ENCODE data around the gene SMTN. TPM values are rescaled to one million over a fixed set of nuclear protein-coding genes. Genes with fewer than 3 reads are reported as not detected.
A peak's percentile ranks its signal among the peaks of the same experiment; 100 is the strongest.

SMTN gene
- total RNA-seq (ENCODE audit: unreplicated experiment) = 13.3 TPM
- long read RNA-seq, partial matches to known transcripts = 1 of 4 reads
- long read RNA-seq, other reads (novel, unspliced or antisense) = 0 of 4 reads

DNA sequence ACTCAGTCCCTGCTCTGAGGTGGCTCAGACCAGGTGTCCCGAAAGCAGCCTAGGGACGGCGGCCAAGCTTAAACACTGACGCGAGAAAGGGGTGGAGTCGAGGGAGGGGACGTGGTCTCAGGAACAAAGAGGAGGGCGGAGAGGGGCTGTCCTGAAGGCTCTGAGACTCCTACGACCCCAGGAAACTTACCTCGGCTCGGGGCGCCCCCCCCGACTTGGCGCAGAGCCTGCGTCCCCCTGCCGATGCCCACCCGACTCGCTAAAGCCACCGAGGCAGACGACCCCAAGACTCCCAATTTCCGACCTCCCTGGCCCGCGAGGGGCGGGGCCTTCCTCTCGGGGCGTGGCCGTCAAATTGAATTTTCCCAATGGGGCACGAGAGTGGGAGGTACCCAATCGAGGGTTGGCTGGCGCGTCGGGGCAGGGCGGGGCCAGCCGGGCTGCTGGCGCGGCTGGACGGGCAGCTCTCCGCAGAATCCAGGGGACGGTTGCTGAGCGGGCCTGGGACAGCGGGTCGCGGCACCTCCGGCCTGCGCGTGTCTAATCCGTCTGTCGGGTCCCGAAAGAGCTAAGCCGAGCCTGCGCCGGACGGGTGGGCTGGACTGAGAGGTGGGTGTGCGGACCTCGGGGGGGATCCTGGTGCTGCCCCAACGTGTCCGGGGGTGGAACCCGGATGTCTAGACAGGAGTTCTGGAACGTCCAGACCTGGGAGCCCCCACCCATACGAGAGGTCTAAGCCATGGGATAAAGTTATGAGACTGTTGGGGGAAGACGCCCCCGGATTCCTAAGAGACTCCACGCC is at the start of gene SMTN:
Gene SMTN (plus strand): TSS at position 471 of the 802 bp plus-strand sequence. CDS start 1,941 bp downstream, outside the sequence.
- no peaks in the 10 kb centered on the region for H3K36me3 Mint-ChIP-seq (ENCODE audit: unreplicated experiment)
- TF ChIP-seq, protein P1, sequence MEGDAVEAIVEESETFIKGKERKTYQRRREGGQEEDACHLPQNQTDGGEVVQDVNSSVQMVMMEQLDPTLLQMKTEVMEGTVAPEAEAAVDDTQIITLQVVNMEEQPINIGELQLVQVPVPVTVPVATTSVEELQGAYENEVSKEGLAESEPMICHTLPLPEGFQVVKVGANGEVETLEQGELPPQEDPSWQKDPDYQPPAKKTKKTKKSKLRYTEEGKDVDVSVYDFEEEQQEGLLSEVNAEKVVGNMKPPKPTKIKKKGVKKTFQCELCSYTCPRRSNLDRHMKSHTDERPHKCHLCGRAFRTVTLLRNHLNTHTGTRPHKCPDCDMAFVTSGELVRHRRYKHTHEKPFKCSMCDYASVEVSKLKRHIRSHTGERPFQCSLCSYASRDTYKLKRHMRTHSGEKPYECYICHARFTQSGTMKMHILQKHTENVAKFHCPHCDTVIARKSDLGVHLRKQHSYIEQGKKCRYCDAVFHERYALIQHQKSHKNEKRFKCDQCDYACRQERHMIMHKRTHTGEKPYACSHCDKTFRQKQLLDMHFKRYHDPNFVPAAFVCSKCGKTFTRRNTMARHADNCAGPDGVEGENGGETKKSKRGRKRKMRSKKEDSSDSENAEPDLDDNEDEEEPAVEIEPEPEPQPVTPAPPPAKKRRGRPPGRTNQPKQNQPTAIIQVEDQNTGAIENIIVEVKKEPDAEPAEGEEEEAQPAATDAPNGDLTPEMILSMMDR (IDR thresholded peaks at IDR 0.05; ENCODE audit: partially characterized antibody, unreplicated experiment) = no peak
- peak; percentile 94 for DNase-seq
- H3K27ac Mint-ChIP-seq (ENCODE audit: unreplicated experiment) = peak within 1 kb of the TSS; percentile 94
- peaks cover 3% of the 10 kb centered on the region for H3K4me1 Mint-ChIP-seq (ENCODE audit: low read depth, unreplicated experiment)
- H3K4me3 Mint-ChIP-seq (ENCODE audit: unreplicated experiment) = peak within 1 kb of the TSS; percentile 89
- H3K27me3 Mint-ChIP-seq (ENCODE audit: unreplicated experiment) = peaks cover 9% of the 10 kb centered on the region
- peaks cover 3% of the 10 kb centered on the region for H3K9me3 Mint-ChIP-seq (ENCODE audit: unreplicated experiment)

DNA sequence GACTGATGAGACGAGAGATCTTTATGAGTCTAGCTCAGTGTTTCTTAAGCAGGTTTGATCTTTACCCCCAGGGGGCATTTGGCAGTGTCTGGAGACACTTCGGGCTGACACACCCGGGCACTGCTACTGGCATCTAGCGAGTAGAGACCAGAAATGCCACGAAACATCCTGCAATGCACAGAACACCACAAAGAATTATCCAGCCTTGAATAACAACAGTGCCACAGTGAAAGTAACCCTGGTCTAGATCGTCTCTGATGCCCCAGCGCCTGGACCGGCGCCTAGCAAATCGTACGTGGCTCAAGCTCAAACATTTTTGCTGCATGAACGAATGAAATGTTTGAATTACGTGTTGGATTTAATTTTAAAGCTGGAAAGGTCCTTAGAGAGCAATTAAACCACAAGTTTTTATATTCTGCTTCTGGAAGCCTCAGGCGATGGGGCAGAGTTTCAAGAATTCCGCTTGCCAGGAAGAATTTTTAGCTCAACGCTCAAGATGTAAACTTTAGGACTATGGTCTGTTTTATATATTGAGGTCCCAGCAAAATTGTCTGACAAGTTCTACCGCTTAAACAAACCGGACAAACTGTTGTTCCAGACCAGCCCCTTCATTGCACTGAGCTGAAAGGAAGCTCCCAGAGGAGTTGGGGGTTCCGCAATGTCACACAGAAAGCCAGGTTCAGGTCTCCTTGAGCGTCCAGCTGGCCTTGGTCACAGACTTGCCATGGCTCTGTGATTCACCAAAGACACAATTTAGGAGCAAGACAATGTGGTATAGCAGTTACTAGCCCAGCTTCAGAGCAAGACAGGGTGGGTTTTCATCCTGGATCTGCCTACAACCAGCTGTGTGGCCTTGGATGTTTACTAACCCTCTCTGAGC is 44.2 kb upstream of the SMTN start:
- Mint-ChIP-seq H3K27me3 (ENCODE audit: unreplicated experiment) (no peaks in the 10 kb centered on the region), H3K4me1 (ENCODE audit: low read depth, unreplicated experiment) (peaks cover 2% of the 10 kb centered on the region), H3K27ac (ENCODE audit: unreplicated experiment) (no peak overlapping the region), H3K36me3 (ENCODE audit: unreplicated experiment) (no peaks in the 10 kb centered on the region), H3K4me3 (ENCODE audit: unreplicated experiment) (no peak overlapping the region), H3K9me3 (ENCODE audit: unreplicated experiment) (no peaks in the 10 kb centered on the region)
- no peak for DNase-seq
- TF ChIP-seq, protein P1 (IDR thresholded peaks at IDR 0.05; ENCODE audit: partially characterized antibody, unreplicated experiment) = no peak

DNA sequence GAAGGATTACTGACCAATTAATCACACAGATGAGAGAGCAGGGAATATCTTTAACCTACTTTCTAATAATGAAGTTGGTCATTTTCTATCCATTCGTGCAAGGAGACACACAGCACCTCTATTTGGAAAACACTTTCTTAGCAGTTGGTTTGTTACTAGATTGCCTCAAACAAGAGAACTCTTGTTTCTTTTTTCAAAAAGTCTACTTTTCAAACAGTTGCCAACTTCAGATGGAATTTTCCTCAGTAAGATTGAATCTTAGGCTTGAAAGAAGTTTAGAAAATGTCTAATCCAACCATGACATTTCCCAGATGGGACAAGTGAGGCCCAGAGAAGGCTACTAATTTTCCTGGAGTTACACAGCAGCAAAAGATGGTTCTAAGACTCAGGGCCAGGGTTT is 42.4 kb upstream of the SMTN start:
- TF ChIP-seq, protein P1 (IDR thresholded peaks at IDR 0.05; ENCODE audit: partially characterized antibody, unreplicated experiment) = no peak
- Mint-ChIP-seq H3K27ac (ENCODE audit: unreplicated experiment) (no peak overlapping the region), H3K4me3 (ENCODE audit: unreplicated experiment) (no peak overlapping the region), H3K9me3 (ENCODE audit: unreplicated experiment) (no peaks in the 10 kb centered on the region), H3K36me3 (ENCODE audit: unreplicated experiment) (no peaks in the 10 kb centered on the region), H3K4me1 (ENCODE audit: low read depth, unreplicated experiment) (peaks cover 2% of the 10 kb centered on the region), H3K27me3 (ENCODE audit: unreplicated experiment) (no peaks in the 10 kb centered on the region)
- DNase-seq = no peak

DNA sequence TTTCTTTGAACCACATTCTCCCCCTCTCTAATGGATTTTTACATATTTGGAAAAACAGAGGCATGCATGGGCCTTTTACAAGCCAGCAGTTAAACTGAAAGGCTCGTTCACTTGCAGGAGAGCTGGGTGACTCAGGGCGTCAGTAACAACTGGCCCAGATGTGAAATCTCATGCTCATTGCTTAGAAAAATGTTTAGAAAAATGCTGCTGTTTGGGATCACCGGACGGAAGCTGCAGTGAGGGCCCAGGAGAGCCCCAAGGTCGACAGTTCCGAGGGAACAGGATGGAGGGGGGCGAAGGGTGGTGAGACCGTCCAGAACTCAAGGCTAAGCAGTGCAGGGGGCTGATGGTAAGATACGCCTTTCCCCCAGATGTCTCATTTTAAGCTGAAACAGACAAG is 41.7 kb upstream of the SMTN start:
- Mint-ChIP-seq H3K36me3 (ENCODE audit: unreplicated experiment) (no peaks in the 10 kb centered on the region), H3K27me3 (ENCODE audit: unreplicated experiment) (no peaks in the 10 kb centered on the region), H3K9me3 (ENCODE audit: unreplicated experiment) (no peaks in the 10 kb centered on the region), H3K4me1 (ENCODE audit: low read depth, unreplicated experiment) (peaks cover 5% of the 10 kb centered on the region), H3K4me3 (ENCODE audit: unreplicated experiment) (no peak overlapping the region), H3K27ac (ENCODE audit: unreplicated experiment) (no peak overlapping the region)
- DNase-seq = no peak
- TF ChIP-seq, protein P1 (IDR thresholded peaks at IDR 0.05; ENCODE audit: partially characterized antibody, unreplicated experiment) = no peak

Measured in glutamatergic neuron (in vitro differentiated cells).